ENCODE results near the gene CADPS2. TPM values are rescaled to one million over a fixed set of nuclear protein-coding genes. Genes with fewer than 3 reads are reported as not detected.

The CADPS2 gene
- total and polyA plus RNA-seq, 2 of the 4 experiments (the other 2 are of a cell fraction), result 0.10 to 0.54 TPM

DNA sequence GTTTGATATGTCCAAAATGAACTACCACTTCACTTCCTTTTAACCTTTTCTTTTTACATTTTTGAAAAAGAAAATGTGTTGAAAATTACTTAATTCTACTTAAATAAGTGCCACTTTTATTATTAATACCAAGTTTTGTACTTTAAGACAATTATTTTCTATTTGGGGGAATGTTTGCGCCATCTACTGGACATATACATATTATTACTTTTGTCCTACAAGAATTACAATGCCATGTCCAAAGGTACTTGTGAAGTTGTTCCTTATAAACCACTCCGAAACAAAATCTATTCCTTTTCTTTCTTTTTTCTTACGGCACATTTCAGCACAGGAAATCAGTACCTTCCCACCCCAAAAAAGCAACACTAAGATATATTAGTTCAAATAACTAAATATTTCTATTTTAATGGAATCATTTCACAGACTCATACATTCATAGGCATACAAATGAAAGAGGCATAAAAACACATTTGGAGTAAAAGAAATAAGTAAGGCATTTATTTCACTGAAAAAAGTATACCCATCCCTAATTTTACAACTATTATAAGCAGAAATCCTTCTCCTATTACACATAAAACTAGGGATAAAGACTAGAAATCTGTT lies 357.3 kb downstream of the CADPS2 start:
- ATAC-seq (ENCODE audit: low read depth) (no peak), DNase-seq (peak; percentile 37)
- TF ChIP-seq POLR2A (IDR thresholded peaks at IDR 0.05; ENCODE audit: low read depth, low read length) (no peak), FOS (IDR thresholded peaks at IDR 0.05; ENCODE audit: low read depth, low read length) (no peak), SMC3 (IDR thresholded peaks at IDR 0.05; ENCODE audit: low read depth, low read length) (peak; percentile 51), MAZ (IDR thresholded peaks at IDR 0.05; ENCODE audit: borderline replicate concordance, low read depth, low read length) (no peak), CEBPB (IDR thresholded peaks at IDR 0.05; ENCODE audit: low read depth, low read length) (no peak), BHLHE40 (IDR thresholded peaks at IDR 0.05; ENCODE audit: low read depth, low read length) (no peak), CHD1 (IDR thresholded peaks at IDR 0.05; ENCODE audit: low read depth, low read length) (no peak), RFX5 (IDR thresholded peaks at IDR 0.05; ENCODE audit: low read depth, low read length) (no peak), MXI1 (IDR thresholded peaks at IDR 0.05; ENCODE audit: borderline replicate concordance, low read depth, low read length) (no peak), RAD21 (IDR thresholded peaks at IDR 0.05; ENCODE audit: low read length) (peak; percentile 34), NFE2L2 (IDR thresholded peaks at IDR 0.05; ENCODE audit: low read depth, low read length) (no peak)
- TF ChIP-seq, protein P1, sequence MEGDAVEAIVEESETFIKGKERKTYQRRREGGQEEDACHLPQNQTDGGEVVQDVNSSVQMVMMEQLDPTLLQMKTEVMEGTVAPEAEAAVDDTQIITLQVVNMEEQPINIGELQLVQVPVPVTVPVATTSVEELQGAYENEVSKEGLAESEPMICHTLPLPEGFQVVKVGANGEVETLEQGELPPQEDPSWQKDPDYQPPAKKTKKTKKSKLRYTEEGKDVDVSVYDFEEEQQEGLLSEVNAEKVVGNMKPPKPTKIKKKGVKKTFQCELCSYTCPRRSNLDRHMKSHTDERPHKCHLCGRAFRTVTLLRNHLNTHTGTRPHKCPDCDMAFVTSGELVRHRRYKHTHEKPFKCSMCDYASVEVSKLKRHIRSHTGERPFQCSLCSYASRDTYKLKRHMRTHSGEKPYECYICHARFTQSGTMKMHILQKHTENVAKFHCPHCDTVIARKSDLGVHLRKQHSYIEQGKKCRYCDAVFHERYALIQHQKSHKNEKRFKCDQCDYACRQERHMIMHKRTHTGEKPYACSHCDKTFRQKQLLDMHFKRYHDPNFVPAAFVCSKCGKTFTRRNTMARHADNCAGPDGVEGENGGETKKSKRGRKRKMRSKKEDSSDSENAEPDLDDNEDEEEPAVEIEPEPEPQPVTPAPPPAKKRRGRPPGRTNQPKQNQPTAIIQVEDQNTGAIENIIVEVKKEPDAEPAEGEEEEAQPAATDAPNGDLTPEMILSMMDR (conservative IDR thresholded peaks at IDR 0.05; ENCODE audit: low read depth, low read length), result peak; percentile 56
- Histone ChIP-seq H3K79me1 (ENCODE audit: low read depth in 1 of 2, low read length in 2 of 2) (no peaks in the 10 kb centered on the region), H3K4me1 (ENCODE audit: control insufficient read depth, insufficient read depth, low read length) (no peaks in the 10 kb centered on the region), H3K4me3 (ENCODE audit: insufficient read depth, low read depth, low read length) (no peak overlapping the region), H3K27me3 (ENCODE audit: control insufficient read depth, insufficient read depth, low read length) (no peaks in the 10 kb centered on the region), H4K5ac (ENCODE audit: low read depth, low read length) (no peak overlapping the region), H2BK120ac (ENCODE audit: low read depth, low read length) (no peak overlapping the region), H2AK9ac (replicated peaks; ENCODE audit: low read depth, low read length, poor library complexity) (no peak overlapping the region), H3K14ac (replicated peaks; ENCODE audit: low read depth, low read length) (no peak overlapping the region), H4K8ac (ENCODE audit: low read depth in 2 of 2, low read length in 2 of 2) (no peak overlapping the region), H2AK5ac (ENCODE audit: low read depth, low read length) (no peak overlapping the region), H3K36me3 (ENCODE audit: control insufficient read depth, insufficient read depth, low read length) (no peaks in the 10 kb centered on the region), H3K9me3 (ENCODE audit: control insufficient read depth, insufficient read depth, low read length) (no peaks in the 10 kb centered on the region), H3K4ac (ENCODE audit: low read depth, low read length) (no peak overlapping the region), H2BK15ac (ENCODE audit: low read depth, low read length) (no peak overlapping the region), H4K20me1 (ENCODE audit: insufficient read depth, low read length) (no peaks in the 10 kb centered on the region), H2BK5ac (ENCODE audit: low read depth, low read length, poor library complexity, severe bottlenecking) (no peak overlapping the region), H4K91ac (ENCODE audit: insufficient read depth, low read depth, low read length) (no peak overlapping the region), H2BK20ac (ENCODE audit: low read depth, low read length) (no peak overlapping the region), H2AFZ (replicated peaks; ENCODE audit: low read length, poor library complexity) (no peak overlapping the region), H3K9me1 (ENCODE audit: insufficient read depth, low read length) (no peaks in the 10 kb centered on the region), H3K56ac (ENCODE audit: extremely low read depth, insufficient read depth, low read length) (no peak overlapping the region), H3K9ac (ENCODE audit: low read depth, low read length) (no peak overlapping the region), H3K4me2 (ENCODE audit: low read depth, low read length) (no peak overlapping the region), H3K18ac (ENCODE audit: low read depth, low read length) (no peak overlapping the region), H3K27ac (ENCODE audit: insufficient read depth, low read length) (no peak overlapping the region), H3K23ac (ENCODE audit: low read depth, low read length) (no peak overlapping the region)
- dilution Hi-C loops (cut with HindIII; ENCODE audit: low sequenced_read_pairs, unreplicated experiment) (no loop called here), in situ Hi-C loops (cut with MboI; ENCODE audit: low sequenced_read_pairs) (loop anchor here (25.0 kb wide), 1 partner anchor 317 kb away; no protein-coding TSS in a partner anchor), intact Hi-C loops (cut with micrococcal nuclease) (loop anchor here (1.0 to 2.0 kb wide), 2 partner anchors 310 to 514 kb away; no protein-coding TSS in a partner anchor)
- CTCF ChIA-PET, result interaction anchor here (1.6 kb wide), 1 partner anchor 436 kb away, joined by 5 read pairs; no protein-coding TSS in a partner anchor
- no CpG with 5 or more reads among the region's 3 CpGs for WGBS, 2 experiments (ENCODE audit: extremely low coverage in 2 of 2, insufficient read length in 1 of 2)
- no TSS peak for BruUV-seq (replicated peaks)
- POLR2A ChIA-PET (ENCODE audit: unreplicated experiment), result no interaction called here
